Measurements from ENCODE around the gene NONO.

DNA sequence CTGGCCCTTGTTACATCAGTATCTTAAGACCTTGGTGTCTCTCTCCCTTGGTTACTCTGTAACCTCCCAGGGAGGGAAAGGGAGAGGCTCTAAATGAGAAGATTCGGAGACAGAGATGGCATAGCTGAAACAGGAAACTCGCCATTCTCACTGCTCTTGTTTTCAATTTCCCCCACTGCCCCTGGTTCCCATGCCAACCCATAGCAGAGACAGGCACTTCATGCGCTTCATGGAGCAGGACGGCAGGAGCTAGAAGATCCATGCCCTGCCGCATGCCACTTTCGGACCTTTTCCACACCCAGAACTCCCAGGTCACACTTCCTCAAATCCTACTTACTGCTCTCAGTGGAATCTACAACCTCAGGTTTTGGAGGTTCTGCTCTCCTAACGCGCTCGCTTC lies 32.6 kb upstream of the NONO start:
- TF ChIP-seq, protein P1, sequence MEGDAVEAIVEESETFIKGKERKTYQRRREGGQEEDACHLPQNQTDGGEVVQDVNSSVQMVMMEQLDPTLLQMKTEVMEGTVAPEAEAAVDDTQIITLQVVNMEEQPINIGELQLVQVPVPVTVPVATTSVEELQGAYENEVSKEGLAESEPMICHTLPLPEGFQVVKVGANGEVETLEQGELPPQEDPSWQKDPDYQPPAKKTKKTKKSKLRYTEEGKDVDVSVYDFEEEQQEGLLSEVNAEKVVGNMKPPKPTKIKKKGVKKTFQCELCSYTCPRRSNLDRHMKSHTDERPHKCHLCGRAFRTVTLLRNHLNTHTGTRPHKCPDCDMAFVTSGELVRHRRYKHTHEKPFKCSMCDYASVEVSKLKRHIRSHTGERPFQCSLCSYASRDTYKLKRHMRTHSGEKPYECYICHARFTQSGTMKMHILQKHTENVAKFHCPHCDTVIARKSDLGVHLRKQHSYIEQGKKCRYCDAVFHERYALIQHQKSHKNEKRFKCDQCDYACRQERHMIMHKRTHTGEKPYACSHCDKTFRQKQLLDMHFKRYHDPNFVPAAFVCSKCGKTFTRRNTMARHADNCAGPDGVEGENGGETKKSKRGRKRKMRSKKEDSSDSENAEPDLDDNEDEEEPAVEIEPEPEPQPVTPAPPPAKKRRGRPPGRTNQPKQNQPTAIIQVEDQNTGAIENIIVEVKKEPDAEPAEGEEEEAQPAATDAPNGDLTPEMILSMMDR (IDR thresholded peaks at IDR 0.05): no peak
- TF ChIP-seq SIN3A (IDR thresholded peaks at IDR 0.05; ENCODE audit: borderline replicate concordance, insufficient read depth, low read depth, low read length): no peak
